SJSA1 (cell line): Measurements from ENCODE around the gene MAPK8IP2. TPM values are rescaled to one million over a fixed set of nuclear protein-coding genes. Genes with fewer than 3 reads are reported as not detected.

Experiments
- total RNA-seq: library from RNA; depleted of rRNA; stranded (reverse); fragments of >200 nt; shearing (Covaris generic); gene quantifications from 2 replicates; pipeline ENCODE4 v1.2.3, GENCODE V29; 2014; rRNA removed

Gene MAPK8IP2
- total RNA-seq, 1 experiment from 2014 or later: 0.03 TPM

Other genes with a start within 250 kb of the MAPK8IP2 start
- gene SBF1, start 125.8 kb upstream of the MAPK8IP2 start, total RNA-seq: 77.0 and 87.9 TPM in 2 replicates
- 0.05 TPM in 1 of 2 replicates, not detected in the other for gene ADM2, start 119.2 kb upstream of the MAPK8IP2 start, total RNA-seq
- not detected in 2 replicates for gene MIOX, start 113.9 kb upstream of the MAPK8IP2 start, total RNA-seq
- gene LMF2, start 93.1 kb upstream of the MAPK8IP2 start, total RNA-seq: 34.7 and 53.5 TPM in 2 replicates
- 106 and 113 TPM in 2 replicates for gene NCAPH2, start 92.6 kb upstream of the MAPK8IP2 start, total RNA-seq
- gene SCO2, start 75.2 kb upstream of the MAPK8IP2 start, total RNA-seq: 2.0 and 6.3 TPM in 2 replicates
- 3.2 and 12.6 TPM in 2 replicates for gene TYMP, start 70.8 kb upstream of the MAPK8IP2 start, total RNA-seq
- 0.11 and 0.66 TPM in 2 replicates for gene KLHDC7B, start 54.9 kb upstream of the MAPK8IP2 start, total RNA-seq
- not detected in 2 replicates for gene SYCE3, start 37.9 kb upstream of the MAPK8IP2 start, total RNA-seq
- gene CPT1B, start 22.4 kb upstream of the MAPK8IP2 start, total RNA-seq: 1.7 and 2.5 TPM in 2 replicates
- 26.5 and 47.8 TPM in 2 replicates for gene CHKB, start 17.9 kb upstream of the MAPK8IP2 start, total RNA-seq
- 20.2 and 22.7 TPM in 2 replicates for gene ARSA, start 27.4 kb downstream of the MAPK8IP2 start, total RNA-seq
- gene SHANK3, start 72.0 kb downstream of the MAPK8IP2 start, total RNA-seq: 0.22 and 0.53 TPM in 2 replicates
- gene ACR, start 137.4 kb downstream of the MAPK8IP2 start, total RNA-seq: not detected in 2 replicates
- 5.3 and 6.3 TPM in 2 replicates for gene RABL2B, start 182.8 kb downstream of the MAPK8IP2 start, total RNA-seq